HCT116 (cell line): ENCODE measurements around the gene FNDC11. TPM values are rescaled to one million over a fixed set of nuclear protein-coding genes. Genes with fewer than 3 reads are reported as not detected.

Experiments used
- ATAC-seq: fragments of 200-7000 bp; cut with Tn5 transposase; 2 replicates; pipeline ENCODE4 v1.9.1; 2020; ENCODE audit warnings: mild to moderate bottlenecking, moderate library complexity
- BruUV-seq: library from RNA; stranded (reverse); fragments of 400-500 nt; replicated peaks from 2 replicates; lab custom pipeline; 2021; lab: Mats Ljungman, UMichigan
- CTCF ChIA-PET: fragments of 300-600 bp; sonication (Branson Sonifier 250); formaldehyde crosslinking; loops from one replicate; lab custom pipeline; 2021; ENCODE audit warnings: antibody characterized with exemption; lab: Charles Lee
- POLR2A ChIA-PET: fragments of 300-600, 350-600 bp; sonication (Branson Sonifier 250); formaldehyde crosslinking; loops from one replicate; lab custom pipeline; 2021; ENCODE audit warnings: antibody characterized with exemption; lab: Charles Lee
- RAD21 ChIA-PET, 2 experiments: fragments of 300-600 bp; sonication (Branson Sonifier 250); formaldehyde crosslinking; loops; one replicate each; lab custom pipeline; 2023; ENCODE audit warnings: low total read pairs in 2 of 2; ENCODE audit not compliant: uncharacterized antibody in 2 of 2, unreplicated experiment in 2 of 2, low non-redundant PET in 1 of 2; lab: Charles Lee
- DNase-seq: peaks from one replicate; pipeline ENCODE4 v3.0.0-alpha.2; 2010; ENCODE audit warnings: low read depth, low spot score
- H2AFZ ChIP-seq: fragments of 200-600 bp; shearing (Covaris generic), sonication (generic); 2 replicates; pipeline ENCODE4 v1.6.1; 2017; ENCODE audit warnings: low read depth, mixed run types, mixed read lengths, antibody characterized with exemption, low read length; ENCODE audit not compliant: poor library complexity, severe bottlenecking
- H3K27ac ChIP-seq: 2 replicates; pipeline ENCODE4 v1.5.1; 2012; ENCODE audit warnings: low read depth, low read length
- H3K27me3 ChIP-seq: fragments of 200-600 bp; sonication (generic); 2 replicates; pipeline ENCODE4 v1.6.1; 2016; ENCODE audit warnings: mixed run types, low read length, mixed read lengths; ENCODE audit not compliant: insufficient read depth
- H3K36me3 ChIP-seq, 2 experiments: fragments of 200-500 bp in 1 of 2; fragments of 200-600 bp in 1 of 2; sonication (Bioruptor generic) in 1 of 2; sonication (generic) in 1 of 2; 2 replicates each; pipeline versions ENCODE4 v1.5.1 to v1.6.1; 2014 to 2016; ENCODE audit warnings: low read length in 2 of 2, inconsistent platforms in 1 of 2, mixed read lengths in 1 of 2, mixed run types in 1 of 2; ENCODE audit not compliant: insufficient read depth in 2 of 2, control insufficient read depth in 1 of 2
- H3K4me1 ChIP-seq, 2 experiments: fragments of 200-600 bp in 1 of 2; sonication (generic) in 1 of 2; 2 replicates each; pipeline versions ENCODE4 v1.5.1 to v1.6.1; 2012 to 2017; ENCODE audit warnings: low read length in 2 of 2, inconsistent platforms in 1 of 2, mild to moderate bottlenecking in 1 of 2, mixed read lengths in 1 of 2, mixed run types in 1 of 2, moderate library complexity in 1 of 2; ENCODE audit not compliant: insufficient read depth in 2 of 2, control insufficient read depth in 1 of 2
- H3K4me2 ChIP-seq: fragments of 200-600 bp; sonication (generic); 2 replicates; pipeline ENCODE4 v1.6.1; 2017; ENCODE audit warnings: mixed run types, low read length, mixed read lengths
- H3K4me3 ChIP-seq, 2 experiments: fragments of 200-600 bp in 1 of 2; sonication (generic) in 1 of 2; replicated peaks in 1 of 2; 2 replicates each; pipeline ENCODE4 v1.5.1; 2011 to 2016; ENCODE audit warnings: low read length in 2 of 2, control low read depth in 1 of 2, low read depth in 1 of 2, mild to moderate bottlenecking in 1 of 2, mixed read lengths in 1 of 2, mixed run types in 1 of 2
- H3K79me2 ChIP-seq: fragments of 200-600 bp; sonication (generic); 2 replicates; pipeline ENCODE4 v1.6.1; 2017; ENCODE audit warnings: mild to moderate bottlenecking, mixed run types, low read length, moderate library complexity, mixed read lengths; ENCODE audit not compliant: insufficient read depth
- H3K9ac ChIP-seq: fragments of 200-600 bp; sonication (generic); 2 replicates; pipeline ENCODE4 v1.6.1; 2016; ENCODE audit warnings: low read length, mixed read lengths
- H3K9me2 ChIP-seq: fragments of 200-600 bp; sonication (generic), shearing (Covaris generic); 2 replicates; pipeline ENCODE4 v1.6.1; 2017; ENCODE audit warnings: mixed run types, mild to moderate bottlenecking, moderate library complexity; ENCODE audit not compliant: insufficient read depth
- H3K9me3 ChIP-seq, 2 experiments: fragments of 200-500 bp in 1 of 2; fragments of 200-600 bp in 1 of 2; sonication (Bioruptor generic) in 1 of 2; sonication (generic) in 1 of 2; 2 replicates each; pipeline ENCODE4 v1.6.1; 2014 to 2017; ENCODE audit warnings: low read length in 2 of 2, mixed read lengths in 2 of 2, inconsistent platforms in 1 of 2, low read depth in 1 of 2, mild to moderate bottlenecking in 1 of 2, mixed run types in 1 of 2, moderate library complexity in 1 of 2; ENCODE audit not compliant: control insufficient read depth in 1 of 2, insufficient read depth in 1 of 2
- H4K20me1 ChIP-seq: fragments of 200-600 bp; sonication (generic), shearing (Covaris generic); 2 replicates; pipeline ENCODE4 v1.6.1; 2017; ENCODE audit warnings: mixed run types, mild to moderate bottlenecking, moderate library complexity; ENCODE audit not compliant: insufficient read depth
- ATF3 ChIP-seq: IDR thresholded peaks from 2 replicates; pipeline ENCODE4 v1.6.1; 2012
- CTCF ChIP-seq, 3 experiments: fragments of 200-600 bp in 1 of 3; sonication (generic) in 1 of 3; IDR thresholded peaks in 2 of 3; conservative IDR thresholded peaks in 1 of 3; 2 replicates each; pipeline ENCODE4 v1.5.1; 2012 to 2017; ENCODE audit warnings: low read depth in 2 of 3, low read length in 2 of 3, antibody characterized with exemption in 1 of 3, borderline replicate concordance in 1 of 3, control low read depth in 1 of 3, mild to moderate bottlenecking in 1 of 3, mixed read lengths in 1 of 3, mixed run types in 1 of 3, moderate library complexity in 1 of 3; ENCODE audit not compliant: insufficient read depth in 1 of 3
- ELF1 ChIP-seq: IDR thresholded peaks from 2 replicates; pipeline ENCODE4 v1.6.1; 2012; ENCODE audit warnings: low read depth, borderline replicate concordance
- EZH2 ChIP-seq: fragments of 200-600 bp; sonication (generic); IDR thresholded peaks from 2 replicates; pipeline ENCODE4 v1.6.1; 2017; ENCODE audit warnings: antibody characterized with exemption, mixed run types
- EZH2phosphoT487 ChIP-seq: fragments of 200-600 bp; IDR thresholded peaks from 2 replicates; pipeline ENCODE4 v1.6.1; 2018; ENCODE audit warnings: antibody characterized with exemption, borderline replicate concordance
- MAX ChIP-seq: IDR thresholded peaks from 2 replicates; pipeline ENCODE4 v1.6.1; 2012
- POLR2AphosphoS5 ChIP-seq: IDR thresholded peaks from 2 replicates; pipeline ENCODE4 v1.6.1; 2011; ENCODE audit warnings: mild to moderate bottlenecking, low read depth, low read length, moderate library complexity
- RAD21 ChIP-seq: IDR thresholded peaks from 2 replicates; pipeline ENCODE4 v1.6.1; 2012; ENCODE audit warnings: low read depth, mild to moderate bottlenecking
- REST ChIP-seq: IDR thresholded peaks from 2 replicates; pipeline ENCODE4 v1.6.1; 2012; ENCODE audit warnings: low read depth
- SIN3A ChIP-seq: IDR thresholded peaks from 2 replicates; pipeline ENCODE4 v1.6.1; 2012; ENCODE audit warnings: low read depth
- SP1 ChIP-seq: IDR thresholded peaks from 2 replicates; pipeline ENCODE4 v1.6.1; 2012; ENCODE audit warnings: low read depth
- YY1 ChIP-seq: IDR thresholded peaks from 2 replicates; pipeline ENCODE4 v1.6.1; 2011; ENCODE audit warnings: low read length, low read depth, moderate library complexity, mild to moderate bottlenecking; ENCODE audit not compliant: insufficient replicate concordance; ENCODE audit errors: extremely low read depth
- ZFX ChIP-seq: fragments of 450-650 bp; IDR thresholded peaks from 2 replicates; pipeline ENCODE4 v1.6.1; 2017
- intact Hi-C: fragments of 100-400 bp; cut with micrococcal nuclease; formaldehyde crosslinking; loops from 2 replicates; pipeline ENCODE4 v1.10.0; 2022
- total RNA-seq: library from RNA; stranded (reverse); gene quantifications from one replicate; pipeline ENCODE4 v1.2.1, GENCODE V29; 2021; ENCODE audit not compliant: unreplicated experiment

The FNDC11 gene
- total RNA-seq, 1 experiment from 2014 or later = 5.5 TPM

GRCh38 chr20:63553251-63553932 is 567 bp upstream of the FNDC11 start:
- peak; percentile 85 for DNase-seq
- H2AFZ ChIP-seq = no peak overlapping the region
- H3K27ac ChIP-seq = peak overlapping the region; percentile 83
- H4K20me1 ChIP-seq = no peaks in the 10 kb centered on the region
- peaks cover 12 to 21% of the 10 kb centered on the region in 2 experiments for H3K4me1 ChIP-seq
- no peaks in the 10 kb centered on the region for H3K27me3 ChIP-seq
- peak; percentile 86 for ATAC-seq
- no TSS peak for BruUV-seq
- intact Hi-C loops = no loop called here
- ChIA-PET RAD21 (no interaction called here), CTCF (interaction anchor here (0.6 to 2.2 kb wide), 2 partner anchors 16 to 21 kb away, joined by 3 to 8 read pairs; partner anchors contain the start of genes HELZ2 and PTK6), POLR2A (no interaction called here)
- no peaks in the 10 kb centered on the region for H3K9me3 ChIP-seq
- H3K9ac ChIP-seq = peak overlapping the region; percentile 73
- H3K36me3 ChIP-seq = no peaks in the 10 kb centered on the region
- H3K4me3 ChIP-seq = peak overlapping the region; percentile 57 to 72
- H3K79me2 ChIP-seq = no peaks in the 10 kb centered on the region
- H3K4me2 ChIP-seq = peak overlapping the region; percentile 100
- H3K9me2 ChIP-seq = no peaks in the 10 kb centered on the region
- TF ChIP-seq ZFX (no peak), SIN3A (no peak), MAX (no peak), POLR2AphosphoS5 (peak; percentile 68; the same call in 1 of the 2 replicates), ELF1 (no peak), ATF3 (no peak), SP1 (peak; percentile 72), CTCF (IDR thresholded peaks at IDR 0.05 in 2 of 3, conservative IDR thresholded peaks at IDR 0.05 in 1 of 3; ENCODE audit: borderline replicate concordance in 1 of 3, insufficient read depth in 1 of 3, low read depth in 2 of 3, low read length in 2 of 3) (no peak), YY1 (no peak), REST (no peak), RAD21 (no peak), EZH2phosphoT487 (no peak), EZH2 (no peak)
